Pulmonary artery endothelial cell (primary cell): ENCODE data around the gene ENTPD1. TPM values are rescaled to one million over a fixed set of nuclear protein-coding genes. Genes with fewer than 3 reads are reported as not detected.
"Not testable (repeated sequence)": the region's sequence is repeated elsewhere in the genome, so short reads cannot be mapped to it uniquely, and the experiment has no call there.

ENCODE experiments used
- DNase-seq: peaks from one replicate; pipeline ENCODE4 v3.0.0-alpha.2; 2011; ENCODE audit warnings: low read depth, low spot score
- total RNA-seq: library from RNA; depleted of rRNA; stranded (reverse); fragments of >200 nt; gene quantifications from 2 replicates; pipeline ENCODE4 v1.2.3, GENCODE V29; 2014

ENTPD1 gene
- total RNA-seq, 1 donor from 2014 or later, result 5.7 TPM

GRCh38 chr10:95916039-95916438, 160.1 kb downstream of the ENTPD1 start:
- not testable (repeated sequence) for DNase-seq

Other genes with a start within 250 kb of the ENTPD1 start
- gene SORBS1, start 194.8 kb upstream of the ENTPD1 start, total RNA-seq, result 0.26 and 3.9 TPM in 2 replicates
- gene ALDH18A1, start 99.5 kb upstream of the ENTPD1 start, total RNA-seq, result 110 and 126 TPM in 2 replicates
- gene TCTN3, start 62.2 kb upstream of the ENTPD1 start, total RNA-seq, result 28.6 and 35.8 TPM in 2 replicates
- 0.04 and 0.20 TPM in 2 replicates for gene CC2D2B, start 151.8 kb downstream of the ENTPD1 start, total RNA-seq